Keratinocyte (primary cell): ENCODE results near the gene DDX54. TPM values are rescaled to one million over a fixed set of nuclear protein-coding genes. Genes with fewer than 3 reads are reported as not detected.
A peak's percentile ranks its signal among the peaks of the same experiment; 100 is the strongest.

ENCODE experiments used
- DNase-seq: peaks from one replicate; pipeline ENCODE4 v3.0.0-alpha.2; 2011; ENCODE audit warnings: low read depth, missing footprints, low spot score
- FAIRE-seq: peaks from 2 replicates; lab custom pipeline; 2011; peaks lifted over from hg19 to GRCh38; lab: Jason Lieb, UNC
- H2AFZ ChIP-seq: 2 replicates; pipeline ENCODE4 v1.6.0; 2012; ENCODE audit warnings: low read length, control low read depth, inconsistent platforms; ENCODE audit not compliant: control insufficient read depth
- H3K27ac ChIP-seq: 2 replicates; pipeline ENCODE4 v1.5.1; 2011; ENCODE audit warnings: low read length; ENCODE audit not compliant: control insufficient read depth, insufficient read depth
- H3K27me3 ChIP-seq: 3 replicates; pipeline ENCODE4 v1.6.0; 2011; ENCODE audit warnings: low read length; ENCODE audit not compliant: control insufficient read depth, insufficient read depth; ENCODE audit errors: extremely low read depth
- H3K36me3 ChIP-seq, 2 experiments: 2 replicates in 1 of 2; 3 replicates in 1 of 2; pipeline ENCODE4 v1.5.1; 2011; ENCODE audit warnings: low read length in 2 of 2, mild to moderate bottlenecking in 1 of 2; ENCODE audit not compliant: control insufficient read depth in 2 of 2, insufficient read depth in 2 of 2; ENCODE audit errors: extremely low read depth in 1 of 2
- H3K4me1 ChIP-seq: 3 replicates; pipeline ENCODE4 v1.5.1; 2011; ENCODE audit warnings: low read length; ENCODE audit not compliant: control insufficient read depth, insufficient read depth; ENCODE audit errors: extremely low read depth
- H3K4me2 ChIP-seq: 3 replicates; pipeline ENCODE4 v1.6.0; 2011; ENCODE audit warnings: low read depth, low read length; ENCODE audit not compliant: control insufficient read depth, insufficient read depth; ENCODE audit errors: extremely low read depth
- H3K4me3 ChIP-seq, 3 experiments: fragments of 200-600 bp in 1 of 3; sonication (generic) in 1 of 3; 2 replicates in 2 of 3; 3 replicates in 1 of 3; pipeline ENCODE4 v1.5.1; 2011 to 2016; ENCODE audit warnings: low read length in 3 of 3, mild to moderate bottlenecking in 3 of 3, control low read depth in 2 of 3, inconsistent platforms in 1 of 3, low read depth in 1 of 3, mixed read lengths in 1 of 3, mixed run types in 1 of 3, moderate library complexity in 1 of 3; ENCODE audit not compliant: control insufficient read depth in 2 of 3, insufficient read depth in 2 of 3; ENCODE audit errors: extremely low read depth in 1 of 3
- H3K79me2 ChIP-seq: 2 replicates; pipeline ENCODE4 v1.6.0; 2012; ENCODE audit warnings: low read length; ENCODE audit not compliant: control insufficient read depth, insufficient read depth
- H3K9ac ChIP-seq: 3 replicates; pipeline ENCODE4 v1.6.0; 2011; ENCODE audit warnings: low read length; ENCODE audit not compliant: control insufficient read depth, insufficient read depth; ENCODE audit errors: extremely low read depth
- H3K9me1 ChIP-seq: 3 replicates; pipeline ENCODE4 v1.6.0; 2011; ENCODE audit warnings: low read length; ENCODE audit not compliant: control insufficient read depth, insufficient read depth; ENCODE audit errors: extremely low read depth
- H3K9me3 ChIP-seq: 2 replicates; pipeline ENCODE4 v1.5.1; 2012; ENCODE audit warnings: low read depth, low read length; ENCODE audit not compliant: control insufficient read depth
- H4K20me1 ChIP-seq: 3 replicates; pipeline ENCODE4 v1.6.0; 2011; ENCODE audit warnings: low read length; ENCODE audit not compliant: control insufficient read depth, insufficient read depth; ENCODE audit errors: extremely low read depth
- EZH2 ChIP-seq: IDR thresholded peaks from one replicate; pipeline ENCODE4 v1.6.1; 2012; ENCODE audit warnings: inconsistent platforms, mild to moderate bottlenecking, low read length, moderate library complexity
- dilution Hi-C: fragments of 300-500 bp; cut with MboI; formaldehyde crosslinking; loops from one replicate; pipeline ENCODE4 v1.7.0; 2020; ENCODE audit warnings: low sequenced_read_pairs; ENCODE audit not compliant: extremely low pct_ligation_motif_present
- polyA minus RNA-seq, 3 experiments: library from RNA; depleted of rRNA, polyadenylated mRNA; stranded (reverse); fragments of >200 nt; gene quantifications; 1 replicate in 1 of 3; 2 replicates in 1 of 3; 3 replicates in 1 of 3; pipeline ENCODE4 v1.2.3, GENCODE V29; 2011
- polyA plus RNA-seq, 5 experiments: library from polyadenylated mRNA; depleted of rRNA in 3 of 5; stranded (reverse) in 3 of 5; stranded (forward) in 1 of 5; unstranded in 1 of 5; fragments of >200 nt; gene quantifications; 1 replicate in 1 of 5; 2 replicates in 3 of 5; 3 replicates in 1 of 5; pipeline versions ENCODE4 v1.2.1 to v1.2.3, GENCODE V29; 2011 to 2012; ENCODE audit warnings: missing spikeins in 2 of 5, low read depth in 1 of 5, low replicate concordance in 1 of 5
- TF ChIP-seq, protein P1 (sequence below), 3 experiments: IDR thresholded peaks in 1 of 3; conservative IDR thresholded peaks in 1 of 3; optimal IDR thresholded peaks in 1 of 3; 2 replicates in 2 of 3; 3 replicates in 1 of 3; pipeline versions ENCODE3 to v1.5.1; 2011; ENCODE audit warnings: low read length in 3 of 3, mild to moderate bottlenecking in 3 of 3, moderate library complexity in 2 of 3, control low read depth in 1 of 3, inconsistent platforms in 1 of 3; ENCODE audit not compliant: insufficient read depth in 2 of 3; ENCODE audit errors: extremely low read depth in 1 of 3

The DDX54 gene, protein sequence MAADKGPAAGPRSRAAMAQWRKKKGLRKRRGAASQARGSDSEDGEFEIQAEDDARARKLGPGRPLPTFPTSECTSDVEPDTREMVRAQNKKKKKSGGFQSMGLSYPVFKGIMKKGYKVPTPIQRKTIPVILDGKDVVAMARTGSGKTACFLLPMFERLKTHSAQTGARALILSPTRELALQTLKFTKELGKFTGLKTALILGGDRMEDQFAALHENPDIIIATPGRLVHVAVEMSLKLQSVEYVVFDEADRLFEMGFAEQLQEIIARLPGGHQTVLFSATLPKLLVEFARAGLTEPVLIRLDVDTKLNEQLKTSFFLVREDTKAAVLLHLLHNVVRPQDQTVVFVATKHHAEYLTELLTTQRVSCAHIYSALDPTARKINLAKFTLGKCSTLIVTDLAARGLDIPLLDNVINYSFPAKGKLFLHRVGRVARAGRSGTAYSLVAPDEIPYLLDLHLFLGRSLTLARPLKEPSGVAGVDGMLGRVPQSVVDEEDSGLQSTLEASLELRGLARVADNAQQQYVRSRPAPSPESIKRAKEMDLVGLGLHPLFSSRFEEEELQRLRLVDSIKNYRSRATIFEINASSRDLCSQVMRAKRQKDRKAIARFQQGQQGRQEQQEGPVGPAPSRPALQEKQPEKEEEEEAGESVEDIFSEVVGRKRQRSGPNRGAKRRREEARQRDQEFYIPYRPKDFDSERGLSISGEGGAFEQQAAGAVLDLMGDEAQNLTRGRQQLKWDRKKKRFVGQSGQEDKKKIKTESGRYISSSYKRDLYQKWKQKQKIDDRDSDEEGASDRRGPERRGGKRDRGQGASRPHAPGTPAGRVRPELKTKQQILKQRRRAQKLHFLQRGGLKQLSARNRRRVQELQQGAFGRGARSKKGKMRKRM
- polyA plus RNA-seq, result 42.1 to 47.3 TPM (median 44.6 TPM) in 3 replicates
- polyA plus RNA-seq (2011; ENCODE audit: low read depth), result 140 TPM
- polyA plus RNA-seq (2011; cell fraction: cytosol; rRNA removed), result 27.7 and 54.7 TPM in 2 replicates
- polyA plus RNA-seq (2011; cell fraction: nucleus; rRNA removed), result 61.3 and 74.7 TPM in 2 replicates
- 28.7 and 46.8 TPM in 2 replicates for polyA plus RNA-seq (2012; ENCODE audit: low replicate concordance)
- polyA minus RNA-seq, result 38.0 to 74.1 TPM (median 38.7 TPM) in 3 replicates
- 35.7 TPM for polyA minus RNA-seq (2011; cell fraction: cytosol; rRNA and poly(A)+ RNA removed)
- 22.9 and 31.4 TPM in 2 replicates for polyA minus RNA-seq (2011; cell fraction: nucleus; rRNA and poly(A)+ RNA removed)

DNA sequence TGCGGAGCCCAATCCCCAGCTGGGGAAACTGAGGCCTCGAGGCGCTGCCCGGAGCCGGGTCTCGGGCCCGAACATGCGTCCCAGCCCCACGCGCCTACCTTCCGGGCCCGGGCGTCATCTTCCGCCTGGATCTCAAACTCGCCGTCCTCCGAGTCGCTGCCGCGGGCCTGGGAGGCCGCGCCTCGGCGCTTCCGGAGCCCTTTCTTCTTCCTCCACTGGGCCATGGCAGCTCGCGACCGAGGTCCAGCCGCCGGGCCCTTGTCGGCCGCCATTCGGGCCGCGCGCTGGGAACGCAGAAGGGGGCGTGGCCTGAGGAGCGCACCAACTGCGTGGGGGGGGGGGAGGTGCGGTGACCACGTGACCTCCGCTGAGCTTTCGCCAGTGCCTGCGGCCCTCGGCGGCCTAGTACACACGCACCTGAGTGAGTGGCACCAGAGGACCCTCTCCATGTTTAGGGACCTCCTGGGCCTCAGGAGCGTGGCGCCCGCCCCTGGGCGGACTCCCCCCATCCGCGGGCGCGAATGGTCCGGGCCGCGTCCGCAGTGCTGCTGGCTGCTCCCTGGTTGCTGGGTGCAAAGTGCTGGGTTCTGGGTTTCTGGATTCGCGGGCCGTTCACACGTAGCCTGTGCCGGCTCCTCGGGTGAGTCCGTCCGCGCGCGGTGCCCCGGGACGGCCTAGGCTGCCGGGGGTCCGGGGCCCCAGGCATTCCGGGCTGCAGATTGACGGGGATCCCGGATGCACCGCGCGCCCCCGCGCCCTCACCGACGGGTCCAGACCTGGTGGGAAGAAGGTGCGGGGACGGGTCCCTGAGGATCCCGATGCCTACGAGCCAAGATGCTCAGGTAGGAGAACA lies at the start of gene DDX54, which contains the start of gene RITA1:
Gene DDX54 (minus strand): TSS at position 299 of the 853 bp plus-strand sequence. CDS start 27 bp downstream, at position 272.
Gene RITA1 (plus strand): TSS at position 542 of the 853 bp plus-strand sequence. CDS start 1,026 bp downstream, outside the sequence.
- peak within 1 kb of the TSS; percentile 98 for H3K9ac ChIP-seq
- no peaks in the 10 kb centered on the region for H4K20me1 ChIP-seq
- H3K4me2 ChIP-seq, result peak within 1 kb of the TSS; percentile 96
- no peaks in the 10 kb centered on the region for H3K27me3 ChIP-seq
- H3K79me2 ChIP-seq, result peaks cover 51% of the 10 kb centered on the region
- dilution Hi-C loops, result no loop called here
- peak within 1 kb of the TSS; percentile 89 for H2AFZ ChIP-seq
- H3K9me3 ChIP-seq, result no peaks in the 10 kb centered on the region
- DNase-seq (no peak), FAIRE-seq (no peak)
- peaks cover 5% of the 10 kb centered on the region for H3K9me1 ChIP-seq
- peaks cover 14% of the 10 kb centered on the region for H3K4me1 ChIP-seq
- TF ChIP-seq EZH2, result no peak
- TF ChIP-seq, protein P1, sequence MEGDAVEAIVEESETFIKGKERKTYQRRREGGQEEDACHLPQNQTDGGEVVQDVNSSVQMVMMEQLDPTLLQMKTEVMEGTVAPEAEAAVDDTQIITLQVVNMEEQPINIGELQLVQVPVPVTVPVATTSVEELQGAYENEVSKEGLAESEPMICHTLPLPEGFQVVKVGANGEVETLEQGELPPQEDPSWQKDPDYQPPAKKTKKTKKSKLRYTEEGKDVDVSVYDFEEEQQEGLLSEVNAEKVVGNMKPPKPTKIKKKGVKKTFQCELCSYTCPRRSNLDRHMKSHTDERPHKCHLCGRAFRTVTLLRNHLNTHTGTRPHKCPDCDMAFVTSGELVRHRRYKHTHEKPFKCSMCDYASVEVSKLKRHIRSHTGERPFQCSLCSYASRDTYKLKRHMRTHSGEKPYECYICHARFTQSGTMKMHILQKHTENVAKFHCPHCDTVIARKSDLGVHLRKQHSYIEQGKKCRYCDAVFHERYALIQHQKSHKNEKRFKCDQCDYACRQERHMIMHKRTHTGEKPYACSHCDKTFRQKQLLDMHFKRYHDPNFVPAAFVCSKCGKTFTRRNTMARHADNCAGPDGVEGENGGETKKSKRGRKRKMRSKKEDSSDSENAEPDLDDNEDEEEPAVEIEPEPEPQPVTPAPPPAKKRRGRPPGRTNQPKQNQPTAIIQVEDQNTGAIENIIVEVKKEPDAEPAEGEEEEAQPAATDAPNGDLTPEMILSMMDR (optimal IDR thresholded peaks at IDR 0.05 in 1 of 3, IDR thresholded peaks at IDR 0.05 in 1 of 3, conservative IDR thresholded peaks at IDR 0.05 in 1 of 3; ENCODE audit: extremely low read depth in 1 of 3, insufficient read depth in 2 of 3, low read length in 3 of 3), result no peak
- peak within 1 kb of the TSS; percentile 77 to 91 (median 87) for H3K4me3 ChIP-seq
- peak within 1 kb of the TSS; percentile 95 for H3K27ac ChIP-seq
- peaks cover 3 to 20% of the 10 kb centered on the region in 2 experiments for H3K36me3 ChIP-seq

DNA sequence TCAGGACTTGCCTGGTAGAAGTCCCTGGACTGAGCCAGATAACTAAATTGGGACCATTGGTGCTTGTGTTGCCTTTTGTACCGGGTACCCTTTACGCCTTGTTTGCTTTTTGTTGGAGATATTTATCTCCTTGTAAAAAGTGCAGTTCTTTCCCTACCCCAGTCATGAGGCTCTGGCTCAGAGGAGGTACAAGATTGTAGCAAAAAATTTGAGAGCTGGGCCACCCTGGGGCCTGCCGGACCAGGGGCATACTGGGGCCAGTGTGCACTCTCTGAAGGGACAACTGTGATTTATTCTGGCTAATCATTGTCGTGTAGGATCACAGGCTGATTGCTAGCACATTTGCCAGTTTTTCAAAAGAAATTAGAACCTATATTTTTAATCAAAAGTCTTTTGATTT lies 49.2 kb upstream of the DDX54 start:
- no peak overlapping the region for H2AFZ ChIP-seq
- no peaks in the 10 kb centered on the region for H3K9me1 ChIP-seq
- no peaks in the 10 kb centered on the region for H4K20me1 ChIP-seq
- FAIRE-seq (no peak), DNase-seq (no peak)
- H3K9ac ChIP-seq, result no peak overlapping the region
- H3K27ac ChIP-seq, result no peak overlapping the region
- no peaks in the 10 kb centered on the region for H3K9me3 ChIP-seq
- H3K79me2 ChIP-seq, result no peaks in the 10 kb centered on the region
- no peaks in the 10 kb centered on the region for H3K27me3 ChIP-seq
- H3K36me3 ChIP-seq, result peaks cover 12 to 19% of the 10 kb centered on the region in 2 experiments
- peaks cover 17% of the 10 kb centered on the region for H3K4me1 ChIP-seq
- H3K4me3 ChIP-seq, result no peak overlapping the region
- H3K4me2 ChIP-seq, result no peak overlapping the region
- dilution Hi-C loops, result no loop called here
- TF ChIP-seq EZH2, result no peak
- TF ChIP-seq, protein P1 (optimal IDR thresholded peaks at IDR 0.05 in 1 of 3, IDR thresholded peaks at IDR 0.05 in 1 of 3, conservative IDR thresholded peaks at IDR 0.05 in 1 of 3; ENCODE audit: extremely low read depth in 1 of 3, insufficient read depth in 2 of 3, low read length in 3 of 3), result no peak
